Epithelial cell of prostate (primary cell): ENCODE results near the gene RIPOR2.

Experiments used
- DNase-seq: peaks from one replicate; pipeline ENCODE4 v3.0.0-alpha.2; 2011; ENCODE audit warnings: low read depth, low spot score
- H3K27ac ChIP-seq: fragments of 450-650 bp; 2 replicates; pipeline ENCODE4 v1.5.1; 2017; ENCODE audit warnings: mild to moderate bottlenecking

The RIPOR2 gene

DNA sequence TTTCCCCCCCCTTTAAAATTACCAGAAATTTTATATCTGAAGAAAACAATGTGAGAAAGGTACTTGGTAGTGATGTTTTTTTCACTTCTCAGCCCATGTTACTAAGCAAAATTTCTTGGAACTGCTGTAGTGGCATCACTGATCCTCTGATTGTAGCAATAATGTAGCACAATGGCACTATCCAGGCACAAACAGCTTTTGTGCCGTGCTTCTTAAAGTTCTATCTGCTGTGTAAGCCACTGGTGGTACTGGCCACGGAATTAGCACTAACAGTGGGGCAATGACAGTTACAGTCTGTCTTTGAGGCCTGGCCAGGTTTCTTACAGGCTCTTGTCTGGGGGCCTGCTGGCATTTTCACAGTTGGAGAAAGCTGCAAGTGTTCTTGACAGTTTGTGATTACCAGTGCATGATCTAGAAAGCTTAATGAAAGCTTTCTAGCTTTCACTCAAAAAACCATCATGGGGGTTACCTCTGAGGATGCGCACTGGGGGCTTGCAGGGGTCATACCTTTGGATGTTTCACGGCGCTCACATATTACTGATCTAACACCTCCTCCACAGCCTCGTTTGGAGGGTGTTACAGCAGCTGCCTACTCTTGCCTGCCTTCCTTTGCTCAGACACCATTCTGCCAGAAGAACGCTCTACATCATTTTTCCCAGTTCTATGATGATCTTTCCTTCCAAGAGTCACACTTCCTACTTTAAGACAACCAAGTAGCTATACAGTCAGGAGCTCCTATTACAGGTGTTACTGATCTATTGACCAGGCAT is 78.7 kb downstream of the RIPOR2 start:
- DNase-seq, result no peak

GRCh38 chr6:24856246-24856599 is 79.5 kb downstream of the RIPOR2 start:
- no peak for DNase-seq
- H3K27ac ChIP-seq, result no peak overlapping the region

More for the DNA sequence above, 78.7 kb downstream of the RIPOR2 start:
- no peak overlapping the region for H3K27ac ChIP-seq

GRCh38 chr6:24855395-24856245 is 80.1 kb downstream of the RIPOR2 start:
- no peak overlapping the region for H3K27ac ChIP-seq

DNA sequence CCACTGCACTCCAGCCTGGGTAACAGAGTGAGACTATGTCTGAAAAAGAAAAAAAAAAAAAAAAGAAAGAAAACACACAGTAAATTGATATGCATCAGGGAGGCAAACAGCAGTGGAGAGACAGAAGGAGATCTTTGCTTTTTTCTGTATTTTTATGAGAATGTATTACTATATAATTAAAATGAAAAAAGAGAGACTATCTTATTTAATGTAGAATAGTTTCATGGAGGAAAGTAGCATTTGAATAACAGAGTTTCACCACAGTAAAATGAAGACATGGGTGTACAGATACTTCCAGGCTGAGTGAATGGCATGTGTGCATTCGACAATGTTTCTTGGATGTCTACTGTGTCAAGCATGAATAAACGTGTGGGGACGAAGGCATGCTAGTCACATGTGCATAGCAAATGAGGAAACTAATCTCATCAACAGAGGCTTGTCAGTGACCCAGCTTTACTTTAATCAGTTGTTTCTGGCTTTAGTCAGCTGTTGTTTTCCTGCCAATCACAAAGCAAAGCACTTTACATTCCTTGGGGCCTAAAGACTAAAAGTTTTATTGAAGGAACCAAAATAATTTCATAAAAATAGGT is 81.6 kb downstream of the RIPOR2 start:
- H3K27ac ChIP-seq, result no peak overlapping the region
- no peak for DNase-seq

More at GRCh38 chr6:24855395-24856245, 80.1 kb downstream of the RIPOR2 start:
- no peak for DNase-seq

GRCh38 chr6:24851086-24851485 is 84.7 kb downstream of the RIPOR2 start:
- no peak for DNase-seq
- H3K27ac ChIP-seq, result no peak overlapping the region

DNA sequence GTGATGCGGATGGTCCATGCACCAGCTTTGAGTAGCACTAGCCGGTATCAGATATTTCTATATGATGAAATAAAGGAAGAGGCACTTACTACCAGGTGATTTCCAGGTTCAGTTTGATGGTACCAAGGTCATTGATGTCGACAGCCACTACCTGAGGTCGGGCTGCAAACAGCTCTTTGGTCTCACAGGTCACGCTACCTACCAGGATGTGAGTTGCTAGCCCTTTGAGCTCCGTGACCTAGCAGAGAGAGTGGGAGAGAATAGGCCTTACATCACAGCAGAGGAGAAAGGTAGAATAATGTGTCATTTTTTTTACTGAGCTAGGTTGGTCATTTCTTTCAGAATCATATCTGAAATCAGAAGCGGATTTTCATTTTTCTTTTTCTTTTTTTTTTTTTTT is 86.0 kb downstream of the RIPOR2 start:
- DNase-seq, result no peak

DNA sequence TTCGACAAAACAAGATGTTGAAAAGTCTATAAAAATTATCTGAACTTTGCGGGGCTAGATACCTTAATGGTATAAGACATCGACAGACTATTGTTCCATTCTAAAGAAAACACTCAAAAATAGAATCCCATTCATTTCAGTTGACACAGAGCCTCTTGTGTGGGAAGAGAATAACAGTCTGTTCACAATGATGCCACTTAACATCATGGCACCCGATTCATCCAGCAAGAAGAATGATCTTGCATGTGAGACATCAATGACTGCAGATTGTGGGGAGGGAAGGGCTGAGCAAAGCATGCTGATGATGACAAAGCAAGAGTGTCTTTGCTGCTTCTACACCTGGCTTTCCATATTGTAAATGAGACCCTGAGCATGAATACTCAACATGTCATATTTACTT is 87.3 kb downstream of the RIPOR2 start:
- no peak for DNase-seq
- no peak overlapping the region for H3K27ac ChIP-seq

More for the DNA sequence above, 86.0 kb downstream of the RIPOR2 start:
- no peak overlapping the region for H3K27ac ChIP-seq

DNA sequence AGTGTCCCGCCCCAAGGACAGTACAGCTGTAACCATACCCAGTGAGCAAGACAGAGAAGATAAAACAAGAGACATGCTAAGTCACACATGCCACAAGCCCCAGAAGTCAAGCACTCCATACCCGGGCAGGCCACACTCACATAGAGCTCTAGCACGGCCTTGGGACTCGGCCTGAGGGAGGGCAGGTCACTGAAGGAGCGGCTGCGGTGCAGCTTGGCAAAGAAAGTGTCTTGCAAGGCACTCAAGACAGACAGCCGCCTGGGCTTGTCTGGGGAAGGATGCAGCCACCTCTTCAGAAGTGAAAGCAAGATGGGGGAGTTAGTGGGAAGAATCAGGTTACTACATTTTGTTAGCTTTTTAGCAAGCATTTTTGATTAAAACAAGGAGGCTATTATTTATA is 88.4 kb downstream of the RIPOR2 start:
- no peak for DNase-seq
- H3K27ac ChIP-seq, result no peak overlapping the region

- no peak overlapping the region for H3K27ac ChIP-seq
- no peak for DNase-seq
These were observed 90.2 kb downstream of the RIPOR2 start for GRCh38 chr6:24845578-24845977.

DNA sequence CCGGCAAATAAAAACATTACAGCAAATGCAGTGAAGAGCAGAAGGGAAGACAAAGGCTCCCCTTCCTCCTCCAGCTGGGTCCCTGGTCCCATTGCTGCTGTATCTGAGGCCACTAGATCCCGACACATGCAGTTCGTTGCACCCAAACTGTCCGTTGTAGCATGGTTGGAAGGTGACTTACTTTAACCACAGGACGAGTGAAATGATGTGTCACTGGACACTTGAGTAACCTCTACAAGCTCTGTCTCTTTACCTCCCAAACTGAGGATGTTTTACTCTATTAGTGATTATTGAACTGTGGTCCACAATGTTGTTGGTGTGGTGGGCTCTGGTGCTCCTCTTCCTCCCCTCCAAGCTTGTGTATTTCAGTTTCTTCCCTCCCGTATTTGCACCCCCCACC is 90.9 kb downstream of the RIPOR2 start:
- H3K27ac ChIP-seq, result no peak overlapping the region
- DNase-seq, result no peak

GRCh38 chr6:24844061-24844460 is 91.7 kb downstream of the RIPOR2 start:
- no peak overlapping the region for H3K27ac ChIP-seq

DNA sequence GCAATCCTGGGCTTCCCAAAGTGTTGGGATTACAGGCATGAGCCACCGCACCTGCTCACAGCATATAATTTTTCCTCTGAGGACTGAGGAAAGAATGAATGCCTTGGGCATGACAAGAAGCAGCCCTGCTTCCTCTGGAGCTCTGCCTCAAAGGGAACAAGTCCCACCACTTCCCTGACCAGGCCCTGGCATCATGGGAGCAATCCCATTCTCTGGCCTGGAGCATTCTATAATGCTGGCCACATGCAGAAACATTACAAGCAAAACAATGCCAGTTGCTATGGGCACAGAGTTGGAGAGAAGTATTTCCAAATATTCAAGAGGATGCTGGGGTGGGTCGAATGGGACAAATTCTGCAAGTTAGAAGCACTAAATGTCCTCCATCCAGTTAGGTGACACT is 95.6 kb downstream of the RIPOR2 start:
- no peak overlapping the region for H3K27ac ChIP-seq
- no peak for DNase-seq

More at GRCh38 chr6:24844061-24844460, 91.7 kb downstream of the RIPOR2 start:
- DNase-seq, result no peak

- no peak overlapping the region for H3K27ac ChIP-seq
- DNase-seq, result no peak
These were observed 96.8 kb downstream of the RIPOR2 start for GRCh38 chr6:24838994-24839393.

DNA sequence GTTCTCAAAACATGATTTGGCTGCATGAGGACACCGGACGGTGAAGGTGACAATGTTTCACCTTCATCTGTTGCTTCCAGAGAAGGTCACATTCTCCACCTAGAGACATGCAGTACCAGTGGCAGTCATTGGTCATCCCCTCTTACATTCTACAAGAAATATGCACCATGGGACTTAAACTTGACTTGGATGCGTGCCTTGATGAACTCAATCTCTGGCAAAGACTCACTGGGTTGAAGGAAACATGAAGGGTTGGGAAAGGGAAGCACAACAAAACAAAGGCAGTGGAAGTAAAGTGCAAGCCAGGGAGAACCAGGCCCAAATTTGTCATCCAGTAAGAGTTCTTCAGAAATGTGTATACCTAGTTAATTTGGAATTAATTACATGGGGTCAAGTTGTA is 97.7 kb downstream of the RIPOR2 start:
- no peak for DNase-seq
- no peak overlapping the region for H3K27ac ChIP-seq

- H3K27ac ChIP-seq, result no peak overlapping the region
These were observed 99.7 kb downstream of the RIPOR2 start for GRCh38 chr6:24836109-24836508.

DNA sequence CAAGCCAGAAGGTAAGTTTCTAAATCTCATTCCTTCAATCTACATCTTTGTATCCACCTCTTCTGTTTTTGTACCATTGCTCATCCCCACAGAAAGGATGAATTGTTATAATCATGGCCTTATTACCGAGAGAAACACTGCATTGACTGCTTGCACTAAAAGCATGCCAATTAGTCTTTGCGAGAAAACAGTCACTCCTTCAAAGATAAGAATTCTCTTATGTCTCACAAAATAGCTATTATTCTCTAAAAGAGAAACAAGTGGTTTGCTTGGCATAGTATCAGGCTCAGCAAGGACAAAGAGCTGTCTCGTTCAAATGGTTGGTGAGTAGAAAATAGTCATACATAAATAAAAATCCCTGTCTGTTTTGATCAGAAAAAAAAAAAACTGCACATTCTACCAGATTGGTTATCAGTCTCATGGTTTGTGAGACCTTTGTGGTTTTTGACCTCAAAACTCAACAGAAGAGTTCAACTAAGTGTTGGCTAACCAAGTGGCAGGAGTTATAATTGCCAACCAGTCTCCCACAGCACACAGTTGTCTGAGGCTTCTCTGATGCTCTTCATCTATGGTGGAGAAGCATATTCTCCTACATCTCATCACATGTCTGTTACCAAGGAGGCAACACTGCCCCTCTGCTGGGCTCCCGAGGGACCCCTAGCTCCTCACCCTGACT is 101.9 kb downstream of the RIPOR2 start:
- no peak overlapping the region for H3K27ac ChIP-seq
- DNase-seq, result no peak

More at GRCh38 chr6:24836109-24836508, 99.7 kb downstream of the RIPOR2 start:
- no peak for DNase-seq

DNA sequence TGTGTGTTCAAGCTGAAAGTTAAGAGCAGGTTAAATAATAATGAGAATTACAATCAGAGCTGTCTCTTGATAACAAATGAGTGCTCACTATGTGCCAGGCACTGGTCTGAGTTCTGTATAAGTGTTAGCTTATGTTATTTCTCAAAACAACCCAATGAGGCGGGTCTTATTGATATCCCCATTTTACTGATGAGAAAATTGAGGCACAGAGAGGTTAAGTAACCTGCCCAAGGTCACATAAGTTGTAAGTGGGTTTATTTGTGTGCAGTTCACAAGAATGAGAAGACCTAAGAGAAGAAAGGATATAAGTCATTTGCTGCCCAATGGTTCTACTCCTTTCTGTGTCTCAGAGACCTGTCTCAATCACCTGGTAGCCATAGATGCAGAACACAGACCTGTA is 103.0 kb downstream of the RIPOR2 start:
- H3K27ac ChIP-seq, result no peak overlapping the region
- no peak for DNase-seq

GRCh38 chr6:24831771-24832716 is 103.7 kb downstream of the RIPOR2 start:
- H3K27ac ChIP-seq, result no peak overlapping the region
- DNase-seq, result no peak

GRCh38 chr6:24829657-24830056 is 106.1 kb downstream of the RIPOR2 start:
- H3K27ac ChIP-seq, result no peak overlapping the region
- no peak for DNase-seq
